GM23338 (cell line): ENCODE results near the gene GPAT2. TPM values are rescaled to one million over a fixed set of nuclear protein-coding genes. Genes with fewer than 3 reads are reported as not detected.

ENCODE experiments used
- ATAC-seq: fragments of 200-7000 bp; cut with Tn5 transposase; 3 replicates; pipeline ENCODE4 v1.9.1; 2020
- DNase-seq: peaks from one replicate; pipeline ENCODE4 v3.0.0-alpha.2; 2015; ENCODE audit warnings: low spot score
- H2AFZ ChIP-seq: fragments of 200-600 bp; sonication (generic); 2 replicates; pipeline ENCODE4 v1.8.0; 2016; ENCODE audit warnings: antibody characterized with exemption, mild to moderate bottlenecking, moderate library complexity
- H3F3A ChIP-seq: fragments of 200-600 bp; sonication (generic); replicated peaks from 2 replicates; pipeline ENCODE4 v1.8.0; 2017; ENCODE audit warnings: antibody characterized with exemption, mixed run types, low read depth
- H3K27ac ChIP-seq: fragments of 200-600 bp; sonication (generic); 2 replicates; pipeline ENCODE4 v1.6.1; 2016; ENCODE audit warnings: low read depth
- H3K27me3 ChIP-seq: fragments of 200-600 bp; sonication (generic); 2 replicates; pipeline ENCODE4 v1.8.0; 2016; ENCODE audit warnings: mild to moderate bottlenecking, mixed run types, moderate library complexity; ENCODE audit not compliant: insufficient read depth
- H3K36me3 ChIP-seq: fragments of 200-600 bp; sonication (generic); 2 replicates; pipeline ENCODE4 v1.8.0; 2016; ENCODE audit warnings: mild to moderate bottlenecking; ENCODE audit not compliant: insufficient read depth
- H3K4me1 ChIP-seq: fragments of 200-600 bp; sonication (generic); 2 replicates; pipeline ENCODE4 v1.8.0; 2016; ENCODE audit warnings: mild to moderate bottlenecking, moderate library complexity; ENCODE audit not compliant: insufficient read depth
- H3K4me2 ChIP-seq: fragments of 200-600 bp; sonication (generic); 2 replicates; pipeline ENCODE4 v1.7.1; 2017; ENCODE audit warnings: mixed run types
- H3K4me3 ChIP-seq: fragments of 200-600 bp; sonication (generic); 2 replicates; pipeline ENCODE4 v1.6.1; 2016; ENCODE audit warnings: mixed run types
- H3K79me2 ChIP-seq: fragments of 200-600 bp; sonication (generic); replicated peaks from 2 replicates; pipeline ENCODE4 v1.8.0; 2017; ENCODE audit warnings: mild to moderate bottlenecking; ENCODE audit not compliant: insufficient read depth
- H3K9me2 ChIP-seq: fragments of 200-600 bp; sonication (generic); 2 replicates; pipeline ENCODE4 v1.8.0; 2017; ENCODE audit not compliant: insufficient read depth
- H4K20me1 ChIP-seq: fragments of 200-600 bp; sonication (generic); replicated peaks from 2 replicates; pipeline ENCODE4 v1.8.0; 2017; ENCODE audit warnings: mild to moderate bottlenecking; ENCODE audit not compliant: insufficient read depth
- H3K27ac Mint-ChIP-seq: 2 replicates; pipeline ENCODE4 v1.8.0; 2020; ENCODE audit warnings: inconsistent platforms, mild to moderate bottlenecking, moderate library complexity, mixed read lengths
- H3K27me3 Mint-ChIP-seq: 3 replicates; pipeline ENCODE4 v1.8.0; 2022; ENCODE audit warnings: low read depth, mild to moderate bottlenecking, moderate library complexity, mixed read lengths, inconsistent platforms; ENCODE audit not compliant: insufficient read depth, poor library complexity
- H3K36me3 Mint-ChIP-seq: 3 replicates; pipeline ENCODE4 v1.8.0; 2021; ENCODE audit warnings: low read depth, mild to moderate bottlenecking, inconsistent platforms, moderate library complexity, mixed read lengths
- H3K4me1 Mint-ChIP-seq: 3 replicates; pipeline ENCODE4 v1.8.0; 2020; ENCODE audit warnings: mild to moderate bottlenecking, inconsistent platforms, mixed read lengths
- H3K4me3 Mint-ChIP-seq: 3 replicates; pipeline ENCODE4 v1.8.0; 2021; ENCODE audit warnings: moderate library complexity, mild to moderate bottlenecking, inconsistent platforms, mixed read lengths
- H3K9me3 Mint-ChIP-seq: 3 replicates; pipeline ENCODE4 v1.8.0; 2020; ENCODE audit warnings: moderate library complexity, mild to moderate bottlenecking, inconsistent platforms, mixed read lengths
- CREB1 ChIP-seq: fragments of 250-450 bp; sonication (Bioruptor Pico); IDR thresholded peaks from 2 replicates; pipeline ENCODE4 v1.5.0; 2020; ENCODE audit warnings: low read depth, mild to moderate bottlenecking, moderate library complexity
- EZH2 ChIP-seq: fragments of 200-600 bp; sonication (generic); IDR thresholded peaks from one replicate; pipeline ENCODE4 v1.8.0; 2017; ENCODE audit warnings: antibody characterized with exemption, mild to moderate bottlenecking, low read depth; ENCODE audit not compliant: unreplicated experiment
- EZH2phosphoT487 ChIP-seq: fragments of 200-600 bp; sonication (generic); IDR thresholded peaks from one replicate; pipeline ENCODE4 v1.8.1; 2018; ENCODE audit warnings: antibody characterized with exemption; ENCODE audit not compliant: unreplicated experiment
- JUNB ChIP-seq: IDR thresholded peaks from one replicate; pipeline ENCODE4 v1.6.1; 2016; ENCODE audit warnings: antibody characterized with exemption; ENCODE audit not compliant: unreplicated experiment
- NANOG ChIP-seq: IDR thresholded peaks from 2 replicates; pipeline ENCODE4 v1.6.1; 2016; ENCODE audit warnings: antibody characterized with exemption, borderline replicate concordance
- POLR2AphosphoS5 ChIP-seq: IDR thresholded peaks from 2 replicates; pipeline ENCODE4 v1.6.1; 2016; ENCODE audit warnings: antibody characterized with exemption, low read depth
- STAT1 ChIP-seq: IDR thresholded peaks from one replicate; pipeline ENCODE4 v1.6.1; 2016; ENCODE audit warnings: antibody characterized with exemption; ENCODE audit not compliant: unreplicated experiment
- ZNF114 ChIP-seq: fragments of 250-450 bp; sonication (Bioruptor Pico); IDR thresholded peaks from 2 replicates; pipeline ENCODE4 v1.5.0; 2020; ENCODE audit warnings: mild to moderate bottlenecking, moderate library complexity
- ZNF331 ChIP-seq: fragments of 250-450 bp; sonication (Bioruptor Pico); IDR thresholded peaks from 2 replicates; pipeline ENCODE4 v1.5.0; 2020; ENCODE audit warnings: low read depth, mild to moderate bottlenecking, moderate library complexity
- polyA plus RNA-seq: library from polyadenylated mRNA; unstranded; fragments of >200 nt; fragmentation: Nextera tagmentation; extraction: Ambion mirVana; gene quantifications from 2 replicates; pipeline ENCODE4 v1.2.1, GENCODE V29; 2016
- total RNA-seq: library from RNA; depleted of rRNA; stranded (reverse); fragments of >200 nt; shearing (Covaris generic); gene quantifications from 2 replicates; pipeline ENCODE4 v1.2.3, GENCODE V29; 2014
- TF ChIP-seq, protein P1 (sequence below), 2 experiments: fragments of 200-600 bp in 1 of 2; sonication (generic) in 1 of 2; conservative IDR thresholded peaks; 2 replicates each; pipeline versions ENCODE4 v1.5.1 to v1.6.1; 2016 to 2017; ENCODE audit warnings: antibody characterized with exemption in 2 of 2, low read depth in 2 of 2, mild to moderate bottlenecking in 2 of 2, moderate library complexity in 1 of 2
- TF ChIP-seq, protein P2 (sequence below): fragments of 250-450 bp; sonication (Bioruptor Pico); IDR thresholded peaks from 2 replicates; pipeline ENCODE4 v1.5.0; 2020; ENCODE audit warnings: mild to moderate bottlenecking, moderate library complexity
- TF ChIP-seq, protein P3 (sequence below): IDR thresholded peaks from 2 replicates; pipeline ENCODE4 v1.6.1; 2016; ENCODE audit warnings: antibody characterized with exemption
- TF ChIP-seq, protein P4 (sequence below): IDR thresholded peaks from one replicate; pipeline ENCODE4 v1.6.1; 2018; ENCODE audit warnings: antibody characterized with exemption; ENCODE audit not compliant: unreplicated experiment

The GPAT2 gene
- total and polyA plus RNA-seq, 2 experiments from 2014 or later = 1.6 to 2.2 TPM

DNA sequence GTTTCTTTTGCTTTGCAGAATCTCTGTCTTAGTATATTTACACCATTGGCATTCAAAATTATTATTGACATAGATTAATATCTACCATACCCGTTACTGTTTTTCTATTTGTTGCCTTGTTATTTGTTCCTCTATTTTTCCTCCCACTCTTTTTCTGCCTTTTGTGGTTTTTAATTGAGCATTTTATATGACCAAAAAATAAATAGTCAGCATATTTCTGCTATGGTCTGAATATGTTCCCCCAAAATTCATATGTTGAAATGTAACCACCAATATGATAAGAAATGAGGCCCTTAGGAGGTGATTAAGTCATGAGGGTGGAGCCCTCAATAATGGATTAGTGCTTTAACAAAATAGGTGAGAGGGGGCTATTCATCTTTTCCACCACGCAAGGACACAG, 46.3 kb upstream of the GPAT2 start:
- ATAC-seq = no peak
- H3K36me3 Mint-ChIP-seq = no peaks in the 10 kb centered on the region
- H3K27me3 Mint-ChIP-seq = peaks cover 4% of the 10 kb centered on the region
- H2AFZ ChIP-seq = no peak overlapping the region
- no peak overlapping the region for H3K4me3 Mint-ChIP-seq
- no peaks in the 10 kb centered on the region for H3K9me2 ChIP-seq
- H3K79me2 ChIP-seq = no peaks in the 10 kb centered on the region
- H3K27ac ChIP-seq = no peak overlapping the region
- no peaks in the 10 kb centered on the region for H3K27me3 ChIP-seq
- no peaks in the 10 kb centered on the region for H3K36me3 ChIP-seq
- no peaks in the 10 kb centered on the region for H3K9me3 Mint-ChIP-seq
- H4K20me1 ChIP-seq = no peaks in the 10 kb centered on the region
- DNase-seq = no peak
- no peaks in the 10 kb centered on the region for H3K4me1 Mint-ChIP-seq
- H3K4me3 ChIP-seq = no peak overlapping the region
- H3K27ac Mint-ChIP-seq = no peak overlapping the region
- TF ChIP-seq, protein P1, sequence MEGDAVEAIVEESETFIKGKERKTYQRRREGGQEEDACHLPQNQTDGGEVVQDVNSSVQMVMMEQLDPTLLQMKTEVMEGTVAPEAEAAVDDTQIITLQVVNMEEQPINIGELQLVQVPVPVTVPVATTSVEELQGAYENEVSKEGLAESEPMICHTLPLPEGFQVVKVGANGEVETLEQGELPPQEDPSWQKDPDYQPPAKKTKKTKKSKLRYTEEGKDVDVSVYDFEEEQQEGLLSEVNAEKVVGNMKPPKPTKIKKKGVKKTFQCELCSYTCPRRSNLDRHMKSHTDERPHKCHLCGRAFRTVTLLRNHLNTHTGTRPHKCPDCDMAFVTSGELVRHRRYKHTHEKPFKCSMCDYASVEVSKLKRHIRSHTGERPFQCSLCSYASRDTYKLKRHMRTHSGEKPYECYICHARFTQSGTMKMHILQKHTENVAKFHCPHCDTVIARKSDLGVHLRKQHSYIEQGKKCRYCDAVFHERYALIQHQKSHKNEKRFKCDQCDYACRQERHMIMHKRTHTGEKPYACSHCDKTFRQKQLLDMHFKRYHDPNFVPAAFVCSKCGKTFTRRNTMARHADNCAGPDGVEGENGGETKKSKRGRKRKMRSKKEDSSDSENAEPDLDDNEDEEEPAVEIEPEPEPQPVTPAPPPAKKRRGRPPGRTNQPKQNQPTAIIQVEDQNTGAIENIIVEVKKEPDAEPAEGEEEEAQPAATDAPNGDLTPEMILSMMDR (conservative IDR thresholded peaks at IDR 0.05; ENCODE audit: low read depth in 2 of 2) = no peak
- TF ChIP-seq EZH2phosphoT487 (no peak), NANOG (no peak), EZH2 (no peak), ZNF114 (CRISPR knock-in tag) (no peak), ZNF331 (CRISPR knock-in tag) (no peak), POLR2AphosphoS5 (no peak), JUNB (no peak), STAT1 (no peak), CREB1 (CRISPR knock-in tag) (no peak)
- TF ChIP-seq, protein P2, sequence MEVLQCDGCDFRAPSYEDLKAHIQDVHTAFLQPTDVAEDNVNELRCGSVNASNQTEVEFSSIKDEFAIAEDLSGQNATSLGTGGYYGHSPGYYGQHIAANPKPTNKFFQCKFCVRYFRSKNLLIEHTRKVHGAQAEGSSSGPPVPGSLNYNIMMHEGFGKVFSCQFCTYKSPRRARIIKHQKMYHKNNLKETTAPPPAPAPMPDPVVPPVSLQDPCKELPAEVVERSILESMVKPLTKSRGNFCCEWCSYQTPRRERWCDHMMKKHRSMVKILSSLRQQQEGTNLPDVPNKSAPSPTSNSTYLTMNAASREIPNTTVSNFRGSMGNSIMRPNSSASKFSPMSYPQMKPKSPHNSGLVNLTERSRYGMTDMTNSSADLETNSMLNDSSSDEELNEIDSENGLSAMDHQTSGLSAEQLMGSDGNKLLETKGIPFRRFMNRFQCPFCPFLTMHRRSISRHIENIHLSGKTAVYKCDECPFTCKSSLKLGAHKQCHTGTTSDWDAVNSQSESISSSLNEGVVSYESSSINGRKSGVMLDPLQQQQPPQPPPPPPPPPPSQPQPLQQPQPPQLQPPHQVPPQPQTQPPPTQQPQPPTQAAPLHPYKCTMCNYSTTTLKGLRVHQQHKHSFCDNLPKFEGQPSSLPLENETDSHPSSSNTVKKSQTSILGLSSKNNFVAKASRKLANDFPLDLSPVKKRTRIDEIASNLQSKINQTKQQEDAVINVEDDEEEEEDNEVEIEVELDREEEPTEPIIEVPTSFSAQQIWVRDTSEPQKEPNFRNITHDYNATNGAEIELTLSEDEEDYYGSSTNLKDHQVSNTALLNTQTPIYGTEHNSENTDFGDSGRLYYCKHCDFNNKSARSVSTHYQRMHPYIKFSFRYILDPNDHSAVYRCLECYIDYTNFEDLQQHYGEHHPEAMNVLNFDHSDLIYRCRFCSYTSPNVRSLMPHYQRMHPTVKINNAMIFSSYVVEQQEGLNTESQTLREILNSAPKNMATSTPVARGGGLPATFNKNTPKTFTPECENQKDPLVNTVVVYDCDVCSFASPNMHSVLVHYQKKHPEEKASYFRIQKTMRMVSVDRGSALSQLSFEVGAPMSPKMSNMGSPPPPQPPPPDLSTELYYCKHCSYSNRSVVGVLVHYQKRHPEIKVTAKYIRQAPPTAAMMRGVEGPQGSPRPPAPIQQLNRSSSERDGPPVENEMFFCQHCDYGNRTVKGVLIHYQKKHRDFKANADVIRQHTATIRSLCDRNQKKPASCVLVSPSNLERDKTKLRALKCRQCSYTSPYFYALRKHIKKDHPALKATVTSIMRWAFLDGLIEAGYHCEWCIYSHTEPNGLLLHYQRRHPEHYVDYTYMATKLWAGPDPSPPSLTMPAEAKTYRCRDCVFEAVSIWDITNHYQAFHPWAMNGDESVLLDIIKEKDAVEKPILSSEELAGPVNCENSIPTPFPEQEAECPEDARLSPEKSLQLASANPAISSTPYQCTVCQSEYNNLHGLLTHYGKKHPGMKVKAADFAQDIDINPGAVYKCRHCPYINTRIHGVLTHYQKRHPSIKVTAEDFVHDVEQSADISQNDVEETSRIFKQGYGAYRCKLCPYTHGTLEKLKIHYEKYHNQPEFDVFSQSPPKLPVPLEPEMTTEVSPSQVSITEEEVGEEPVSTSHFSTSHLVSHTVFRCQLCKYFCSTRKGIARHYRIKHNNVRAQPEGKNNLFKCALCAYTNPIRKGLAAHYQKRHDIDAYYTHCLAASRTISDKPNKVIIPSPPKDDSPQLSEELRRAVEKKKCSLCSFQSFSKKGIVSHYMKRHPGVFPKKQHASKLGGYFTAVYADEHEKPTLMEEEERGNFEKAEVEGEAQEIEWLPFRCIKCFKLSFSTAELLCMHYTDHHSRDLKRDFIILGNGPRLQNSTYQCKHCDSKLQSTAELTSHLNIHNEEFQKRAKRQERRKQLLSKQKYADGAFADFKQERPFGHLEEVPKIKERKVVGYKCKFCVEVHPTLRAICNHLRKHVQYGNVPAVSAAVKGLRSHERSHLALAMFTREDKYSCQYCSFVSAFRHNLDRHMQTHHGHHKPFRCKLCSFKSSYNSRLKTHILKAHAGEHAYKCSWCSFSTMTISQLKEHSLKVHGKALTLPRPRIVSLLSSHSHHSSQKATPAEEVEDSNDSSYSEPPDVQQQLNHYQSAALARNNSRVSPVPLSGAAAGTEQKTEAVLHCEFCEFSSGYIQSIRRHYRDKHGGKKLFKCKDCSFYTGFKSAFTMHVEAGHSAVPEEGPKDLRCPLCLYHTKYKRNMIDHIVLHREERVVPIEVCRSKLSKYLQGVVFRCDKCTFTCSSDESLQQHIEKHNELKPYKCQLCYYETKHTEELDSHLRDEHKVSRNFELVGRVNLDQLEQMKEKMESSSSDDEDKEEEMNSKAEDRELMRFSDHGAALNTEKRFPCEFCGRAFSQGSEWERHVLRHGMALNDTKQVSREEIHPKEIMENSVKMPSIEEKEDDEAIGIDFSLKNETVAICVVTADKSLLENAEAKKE (CRISPR knock-in tag) = no peak
- TF ChIP-seq, protein P3, sequence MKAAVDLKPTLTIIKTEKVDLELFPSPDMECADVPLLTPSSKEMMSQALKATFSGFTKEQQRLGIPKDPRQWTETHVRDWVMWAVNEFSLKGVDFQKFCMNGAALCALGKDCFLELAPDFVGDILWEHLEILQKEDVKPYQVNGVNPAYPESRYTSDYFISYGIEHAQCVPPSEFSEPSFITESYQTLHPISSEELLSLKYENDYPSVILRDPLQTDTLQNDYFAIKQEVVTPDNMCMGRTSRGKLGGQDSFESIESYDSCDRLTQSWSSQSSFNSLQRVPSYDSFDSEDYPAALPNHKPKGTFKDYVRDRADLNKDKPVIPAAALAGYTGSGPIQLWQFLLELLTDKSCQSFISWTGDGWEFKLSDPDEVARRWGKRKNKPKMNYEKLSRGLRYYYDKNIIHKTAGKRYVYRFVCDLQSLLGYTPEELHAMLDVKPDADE = no peak
- TF ChIP-seq, protein P4, sequence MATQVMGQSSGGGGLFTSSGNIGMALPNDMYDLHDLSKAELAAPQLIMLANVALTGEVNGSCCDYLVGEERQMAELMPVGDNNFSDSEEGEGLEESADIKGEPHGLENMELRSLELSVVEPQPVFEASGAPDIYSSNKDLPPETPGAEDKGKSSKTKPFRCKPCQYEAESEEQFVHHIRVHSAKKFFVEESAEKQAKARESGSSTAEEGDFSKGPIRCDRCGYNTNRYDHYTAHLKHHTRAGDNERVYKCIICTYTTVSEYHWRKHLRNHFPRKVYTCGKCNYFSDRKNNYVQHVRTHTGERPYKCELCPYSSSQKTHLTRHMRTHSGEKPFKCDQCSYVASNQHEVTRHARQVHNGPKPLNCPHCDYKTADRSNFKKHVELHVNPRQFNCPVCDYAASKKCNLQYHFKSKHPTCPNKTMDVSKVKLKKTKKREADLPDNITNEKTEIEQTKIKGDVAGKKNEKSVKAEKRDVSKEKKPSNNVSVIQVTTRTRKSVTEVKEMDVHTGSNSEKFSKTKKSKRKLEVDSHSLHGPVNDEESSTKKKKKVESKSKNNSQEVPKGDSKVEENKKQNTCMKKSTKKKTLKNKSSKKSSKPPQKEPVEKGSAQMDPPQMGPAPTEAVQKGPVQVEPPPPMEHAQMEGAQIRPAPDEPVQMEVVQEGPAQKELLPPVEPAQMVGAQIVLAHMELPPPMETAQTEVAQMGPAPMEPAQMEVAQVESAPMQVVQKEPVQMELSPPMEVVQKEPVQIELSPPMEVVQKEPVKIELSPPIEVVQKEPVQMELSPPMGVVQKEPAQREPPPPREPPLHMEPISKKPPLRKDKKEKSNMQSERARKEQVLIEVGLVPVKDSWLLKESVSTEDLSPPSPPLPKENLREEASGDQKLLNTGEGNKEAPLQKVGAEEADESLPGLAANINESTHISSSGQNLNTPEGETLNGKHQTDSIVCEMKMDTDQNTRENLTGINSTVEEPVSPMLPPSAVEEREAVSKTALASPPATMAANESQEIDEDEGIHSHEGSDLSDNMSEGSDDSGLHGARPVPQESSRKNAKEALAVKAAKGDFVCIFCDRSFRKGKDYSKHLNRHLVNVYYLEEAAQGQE = no peak
- no peaks in the 10 kb centered on the region for H3K4me1 ChIP-seq
- H3F3A ChIP-seq = no peaks in the 10 kb centered on the region
- no peak overlapping the region for H3K4me2 ChIP-seq
